Activated CD8-positive, alpha-beta T cell treated with anti-CD3 and anti-CD28 coated beads for 36 hours (primary cell): ENCODE measurements around the gene TRERF1. TPM values are rescaled to one million over a fixed set of nuclear protein-coding genes. Genes with fewer than 3 reads are reported as not detected.
A peak's percentile ranks its signal among the peaks of the same experiment; 100 is the strongest.

Source experiments
- ATAC-seq: fragments of 200-7000 bp; cut with Tn5 transposase; one replicate; pipeline ENCODE4 v1.10.0; 2021; ENCODE audit warnings: mild to moderate bottlenecking, moderate library complexity
- CTCF ChIA-PET: fragments of 350-600 bp; sonication (Branson Sonifier 250); formaldehyde crosslinking; loops from one replicate; lab custom pipeline; 2021; ENCODE audit warnings: antibody characterized with exemption; lab: Charles Lee
- POLR2A ChIA-PET: fragments of 350-600 bp; sonication (Branson Sonifier 250); formaldehyde crosslinking; loops from one replicate; lab custom pipeline; 2021; ENCODE audit warnings: antibody characterized with exemption; lab: Charles Lee
- DNase-seq: peaks from one replicate; pipeline ENCODE4 v3.0.0-alpha.2; 2020
- H3K27ac Mint-ChIP-seq: one replicate; pipeline ENCODE4 v1.8.0; 2021; ENCODE audit warnings: mild to moderate bottlenecking, mixed read lengths
- H3K27me3 Mint-ChIP-seq: one replicate; pipeline ENCODE4 v1.8.0; 2021; ENCODE audit warnings: mixed read lengths
- H3K36me3 Mint-ChIP-seq: one replicate; pipeline ENCODE4 v1.8.0; 2021; ENCODE audit warnings: low read depth, mixed read lengths
- H3K4me1 Mint-ChIP-seq: one replicate; pipeline ENCODE4 v1.8.0; 2021; ENCODE audit warnings: low read depth, mixed read lengths
- H3K4me3 Mint-ChIP-seq: one replicate; pipeline ENCODE4 v1.8.0; 2021; ENCODE audit warnings: mild to moderate bottlenecking, moderate library complexity, mixed read lengths
- H3K9me3 Mint-ChIP-seq: one replicate; pipeline ENCODE4 v1.8.0; 2021; ENCODE audit warnings: mixed read lengths
- intact Hi-C: fragments of 100-400 bp; cut with micrococcal nuclease; formaldehyde crosslinking; loops from one replicate; pipeline ENCODE4 v1.10.0; 2022
- total RNA-seq, 2 experiments: library from RNA; stranded (reverse); gene quantifications; one replicate each; pipeline ENCODE4 v1.2.3, GENCODE V29; 2021
- TF ChIP-seq, protein P1 (sequence below): fragments of 200-600 bp; IDR thresholded peaks from one replicate; pipeline ENCODE4 v1.8.0; 2022; ENCODE audit warnings: antibody characterized with exemption, mild to moderate bottlenecking

The TRERF1 gene
- total RNA-seq, 2 experiments from 2014 or later, result 6.5 to 6.9 TPM

DNA sequence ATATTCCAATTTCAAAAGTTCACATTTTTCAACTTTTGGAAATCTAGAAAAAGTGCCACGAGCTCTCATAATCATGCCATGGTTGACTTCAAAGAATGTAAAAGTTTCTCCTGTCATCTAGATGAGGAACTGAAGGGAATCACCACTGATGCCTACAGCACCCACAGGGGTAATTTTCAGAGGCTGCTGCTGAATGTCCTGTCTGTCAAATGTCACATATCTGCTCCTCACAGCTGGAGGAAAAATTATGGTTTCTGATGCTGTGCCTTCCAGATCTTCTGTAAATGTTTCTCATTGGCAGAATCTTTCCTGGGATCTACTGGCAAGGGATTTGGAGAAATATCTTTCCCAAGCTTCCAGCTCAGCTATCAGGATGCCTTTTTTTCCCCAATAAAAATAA lies 32.5 kb upstream of the TRERF1 start:
- ChIA-PET CTCF (interaction anchor here (1.3 to 2.1 kb wide), 2 partner anchors 28 to 63 kb away, joined by 4 to 14 read pairs; no protein-coding TSS in a partner anchor), POLR2A (interaction anchor here (0.6 to 1.1 kb wide), 3 partner anchors 14 to 210 kb away, joined by 3 to 4 read pairs (median 3); no protein-coding TSS in a partner anchor)
- no peak overlapping the region for H3K27ac Mint-ChIP-seq
- DNase-seq (no peak), ATAC-seq (no peak)
- intact Hi-C loops, result no loop called here
- no peaks in the 10 kb centered on the region for H3K4me1 Mint-ChIP-seq
- H3K4me3 Mint-ChIP-seq, result no peak overlapping the region
- no peaks in the 10 kb centered on the region for H3K27me3 Mint-ChIP-seq
- H3K9me3 Mint-ChIP-seq, result no peaks in the 10 kb centered on the region
- H3K36me3 Mint-ChIP-seq, result no peaks in the 10 kb centered on the region
- TF ChIP-seq, protein P1, sequence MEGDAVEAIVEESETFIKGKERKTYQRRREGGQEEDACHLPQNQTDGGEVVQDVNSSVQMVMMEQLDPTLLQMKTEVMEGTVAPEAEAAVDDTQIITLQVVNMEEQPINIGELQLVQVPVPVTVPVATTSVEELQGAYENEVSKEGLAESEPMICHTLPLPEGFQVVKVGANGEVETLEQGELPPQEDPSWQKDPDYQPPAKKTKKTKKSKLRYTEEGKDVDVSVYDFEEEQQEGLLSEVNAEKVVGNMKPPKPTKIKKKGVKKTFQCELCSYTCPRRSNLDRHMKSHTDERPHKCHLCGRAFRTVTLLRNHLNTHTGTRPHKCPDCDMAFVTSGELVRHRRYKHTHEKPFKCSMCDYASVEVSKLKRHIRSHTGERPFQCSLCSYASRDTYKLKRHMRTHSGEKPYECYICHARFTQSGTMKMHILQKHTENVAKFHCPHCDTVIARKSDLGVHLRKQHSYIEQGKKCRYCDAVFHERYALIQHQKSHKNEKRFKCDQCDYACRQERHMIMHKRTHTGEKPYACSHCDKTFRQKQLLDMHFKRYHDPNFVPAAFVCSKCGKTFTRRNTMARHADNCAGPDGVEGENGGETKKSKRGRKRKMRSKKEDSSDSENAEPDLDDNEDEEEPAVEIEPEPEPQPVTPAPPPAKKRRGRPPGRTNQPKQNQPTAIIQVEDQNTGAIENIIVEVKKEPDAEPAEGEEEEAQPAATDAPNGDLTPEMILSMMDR, result no peak

DNA sequence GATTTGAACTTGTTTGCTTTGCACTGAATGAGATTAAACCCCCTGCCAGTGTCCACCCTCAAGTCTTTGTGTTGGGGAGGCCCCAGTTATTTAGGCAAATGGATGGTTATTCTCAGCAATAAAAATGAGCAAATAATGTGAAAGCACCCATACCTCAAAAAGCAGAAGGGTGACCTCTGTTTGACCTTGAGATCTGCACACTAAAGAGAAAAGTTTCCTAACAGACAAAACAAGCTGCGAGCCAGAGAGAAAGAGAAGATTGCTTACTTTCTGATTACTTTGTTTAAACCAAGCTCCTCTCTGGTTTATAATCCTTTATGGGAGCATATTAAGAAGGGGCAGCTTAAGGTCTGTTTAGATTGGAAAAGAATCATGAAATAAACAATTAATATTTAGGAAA lies 30.4 kb upstream of the TRERF1 start:
- POLR2A ChIA-PET, result no interaction called here
- CTCF ChIA-PET, result interaction anchor here (0.7 to 1.1 kb wide), 2 partner anchors 66 to 378 kb away, joined by 3 read pairs; no protein-coding TSS in a partner anchor
- Mint-ChIP-seq H3K27ac (no peak overlapping the region), H3K9me3 (no peaks in the 10 kb centered on the region), H3K36me3 (no peaks in the 10 kb centered on the region), H3K4me1 (no peaks in the 10 kb centered on the region), H3K27me3 (no peaks in the 10 kb centered on the region), H3K4me3 (no peak overlapping the region)
- DNase-seq (no peak), ATAC-seq (no peak)
- TF ChIP-seq, protein P1, result no peak
- intact Hi-C loops, result no loop called here

DNA sequence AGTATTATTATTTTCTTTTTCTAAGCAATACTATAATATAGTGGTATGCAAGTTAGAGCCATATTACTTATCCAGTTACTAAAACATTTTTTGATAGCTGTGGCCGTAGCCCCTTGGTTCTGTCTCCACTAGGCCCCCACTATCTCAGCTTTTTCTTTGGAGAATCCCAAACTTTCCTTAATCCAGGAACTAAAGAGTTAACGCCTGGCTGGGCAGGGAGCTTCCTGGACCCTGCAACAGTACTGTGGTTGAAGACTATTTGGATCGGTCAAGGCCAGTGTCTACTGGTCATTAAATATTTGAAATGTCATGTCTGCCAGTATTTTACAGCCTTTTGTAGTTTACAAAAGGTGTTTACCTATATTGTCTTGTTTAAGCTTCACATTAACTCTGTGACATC lies 20.0 kb upstream of the TRERF1 start:
- ATAC-seq, result no peak
- CTCF ChIA-PET, result interaction anchor here (3.5 kb wide), 1 partner anchor 76 kb away, joined by 13 read pairs; no protein-coding TSS in a partner anchor

DNA sequence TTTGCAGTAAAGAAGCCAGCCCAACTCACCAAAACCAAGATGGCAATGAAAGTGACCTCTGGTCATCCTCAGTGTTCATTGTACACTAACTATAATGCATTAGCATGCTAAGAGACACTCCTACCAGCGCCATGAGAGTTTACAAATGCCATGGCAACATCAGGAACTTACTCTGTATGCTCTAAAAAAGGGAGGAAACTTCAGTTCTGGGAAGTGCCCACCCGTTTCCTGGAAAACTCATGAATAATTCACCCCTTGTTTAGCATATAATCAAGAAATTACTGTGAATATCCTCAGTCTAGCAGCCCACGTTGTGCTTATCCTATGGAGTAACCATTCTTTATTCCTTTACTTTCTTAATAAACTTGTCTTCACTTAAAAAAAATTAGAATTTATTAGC lies 19.4 kb upstream of the TRERF1 start:
- POLR2A ChIA-PET, result no interaction called here
- intact Hi-C loops, result no loop called here
- CTCF ChIA-PET, result interaction anchor here (1.3 to 3.5 kb wide), 3 partner anchors 15 to 77 kb away, joined by 3 to 13 read pairs (median 5); no protein-coding TSS in a partner anchor
- TF ChIP-seq, protein P1, result no peak
- Mint-ChIP-seq H3K4me3 (no peak overlapping the region), H3K9me3 (peaks cover 13% of the 10 kb centered on the region), H3K27ac (no peak overlapping the region), H3K27me3 (no peaks in the 10 kb centered on the region), H3K36me3 (no peaks in the 10 kb centered on the region), H3K4me1 (no peaks in the 10 kb centered on the region)
- ATAC-seq, result no peak
- DNase-seq, result peak; percentile 23

More for the DNA sequence above, 20.0 kb upstream of the TRERF1 start:
- Mint-ChIP-seq H3K27me3 (no peaks in the 10 kb centered on the region), H3K4me1 (no peaks in the 10 kb centered on the region), H3K27ac (no peak overlapping the region), H3K4me3 (no peak overlapping the region), H3K9me3 (peaks cover 13% of the 10 kb centered on the region), H3K36me3 (no peaks in the 10 kb centered on the region)
- intact Hi-C loops, result no loop called here
- POLR2A ChIA-PET, result interaction anchor here (0.6 kb wide), 1 partner anchor 110 kb away, joined by 3 read pairs; no protein-coding TSS in a partner anchor
- no peak for DNase-seq
- TF ChIP-seq, protein P1, result no peak

DNA sequence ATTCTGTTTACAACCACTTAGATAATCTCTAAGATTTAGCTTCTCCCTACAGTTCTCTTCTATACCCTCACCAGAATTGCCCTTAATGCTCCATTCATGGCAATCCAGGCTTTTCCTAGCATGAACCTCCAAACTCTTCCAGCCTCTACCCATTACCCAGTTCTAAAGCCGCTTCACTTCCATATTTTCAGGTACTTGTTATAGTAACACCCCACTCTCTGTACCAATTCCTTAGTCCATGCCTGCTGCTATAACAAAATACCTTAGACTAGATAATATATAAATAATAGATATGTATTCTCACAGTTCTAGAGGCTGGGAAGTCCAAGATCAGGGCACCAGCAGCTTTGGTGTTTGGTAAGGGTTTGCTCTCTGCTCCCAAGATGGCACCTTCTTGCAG lies 16.5 kb upstream of the TRERF1 start:
- Mint-ChIP-seq H3K4me3 (no peak overlapping the region), H3K4me1 (no peaks in the 10 kb centered on the region), H3K36me3 (no peaks in the 10 kb centered on the region), H3K9me3 (peaks cover 13% of the 10 kb centered on the region), H3K27me3 (no peaks in the 10 kb centered on the region), H3K27ac (no peak overlapping the region)
- DNase-seq (no peak), ATAC-seq (no peak)
- ChIA-PET CTCF (interaction anchor here (0.6 to 1.5 kb wide), 3 partner anchors 15 to 63 kb away, joined by 3 to 5 read pairs (median 3); no protein-coding TSS in a partner anchor), POLR2A (no interaction called here)
- intact Hi-C loops, result no loop called here
- TF ChIP-seq, protein P1, result no peak
